T-helper 1 cell (primary cell): ENCODE measurements around the gene GRID1.

ENCODE experiments used
- DNase-seq, 5 donors: peaks; one replicate each; pipeline ENCODE4 v3.0.0-alpha.2; 2012 to 2020

The GRID1 gene

DNA sequence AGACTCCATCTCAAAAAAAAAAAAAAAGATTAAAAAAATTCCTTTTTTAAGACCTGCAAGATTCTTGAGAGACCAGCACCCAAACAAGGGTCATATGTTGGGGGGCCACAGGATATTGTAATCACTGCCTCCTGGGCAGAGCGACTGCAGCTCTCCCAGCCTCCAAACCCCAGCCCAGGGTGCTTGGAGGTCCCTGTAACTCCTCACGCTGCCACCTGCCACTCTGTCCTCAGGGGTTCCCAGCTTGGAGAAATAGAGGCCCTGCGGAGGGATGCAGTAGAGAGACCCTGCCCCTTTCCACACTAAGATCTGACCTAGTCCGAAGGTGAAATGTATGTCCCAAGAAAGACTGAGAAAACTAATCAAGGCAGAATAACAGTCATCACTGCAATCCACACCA lies 343.7 kb downstream of the GRID1 start:
- no peak for DNase-seq

DNA sequence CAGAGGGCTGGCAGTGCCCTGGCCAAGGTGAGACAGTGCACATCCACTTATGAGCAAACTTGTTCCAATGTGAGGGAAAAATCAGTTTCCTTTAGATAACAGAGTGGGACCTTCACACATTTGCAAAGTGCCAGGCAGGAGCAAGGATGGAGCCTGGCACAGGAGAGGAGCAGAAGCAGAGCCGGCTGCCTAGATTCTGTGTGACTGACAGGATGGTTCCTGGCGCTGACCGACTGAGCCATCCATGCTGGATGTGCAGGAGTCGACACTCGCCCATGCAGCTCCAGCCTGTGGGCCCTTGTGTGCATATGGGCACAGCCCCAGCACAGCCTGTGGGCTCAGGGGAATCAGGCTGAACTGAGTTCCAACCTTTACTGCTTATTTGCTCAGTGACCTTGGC lies 346.5 kb downstream of the GRID1 start:
- DNase-seq, result no peak

DNA sequence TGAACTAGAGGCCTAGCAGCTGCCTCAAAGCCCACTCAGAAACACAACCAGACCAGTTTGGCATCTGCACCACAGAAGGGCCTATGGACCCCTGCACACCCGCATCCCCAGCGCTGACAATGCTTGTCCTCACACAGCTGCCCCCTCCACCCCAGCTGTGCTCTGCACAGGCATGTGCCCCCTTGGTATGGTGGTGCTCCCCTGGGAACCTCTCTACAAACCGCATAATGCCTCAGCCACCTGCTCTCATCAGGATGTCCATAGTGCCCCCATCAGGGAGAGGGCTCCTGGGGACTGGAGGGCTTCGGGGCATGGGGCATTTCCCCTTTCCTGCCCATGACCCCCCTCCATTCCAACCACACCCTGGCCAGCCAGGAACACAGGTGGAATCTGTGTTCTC lies 347.5 kb downstream of the GRID1 start:
- DNase-seq, result no peak

DNA sequence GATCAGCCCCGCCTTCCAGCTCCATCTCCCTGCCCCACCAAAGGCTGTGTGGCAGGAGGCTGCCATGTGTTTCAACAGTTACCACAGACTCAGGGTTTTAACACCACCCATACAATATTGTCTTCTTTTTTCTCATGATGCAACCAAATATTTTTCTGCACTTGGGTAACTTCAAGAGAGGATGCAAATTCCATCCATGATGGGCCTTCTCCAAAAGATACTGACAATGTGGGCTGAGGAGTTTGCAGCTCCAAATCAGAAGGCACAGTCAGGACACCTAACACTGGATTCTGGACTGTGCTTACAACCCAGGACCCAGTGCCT lies 347.9 kb downstream of the GRID1 start:
- no peak for DNase-seq

DNA sequence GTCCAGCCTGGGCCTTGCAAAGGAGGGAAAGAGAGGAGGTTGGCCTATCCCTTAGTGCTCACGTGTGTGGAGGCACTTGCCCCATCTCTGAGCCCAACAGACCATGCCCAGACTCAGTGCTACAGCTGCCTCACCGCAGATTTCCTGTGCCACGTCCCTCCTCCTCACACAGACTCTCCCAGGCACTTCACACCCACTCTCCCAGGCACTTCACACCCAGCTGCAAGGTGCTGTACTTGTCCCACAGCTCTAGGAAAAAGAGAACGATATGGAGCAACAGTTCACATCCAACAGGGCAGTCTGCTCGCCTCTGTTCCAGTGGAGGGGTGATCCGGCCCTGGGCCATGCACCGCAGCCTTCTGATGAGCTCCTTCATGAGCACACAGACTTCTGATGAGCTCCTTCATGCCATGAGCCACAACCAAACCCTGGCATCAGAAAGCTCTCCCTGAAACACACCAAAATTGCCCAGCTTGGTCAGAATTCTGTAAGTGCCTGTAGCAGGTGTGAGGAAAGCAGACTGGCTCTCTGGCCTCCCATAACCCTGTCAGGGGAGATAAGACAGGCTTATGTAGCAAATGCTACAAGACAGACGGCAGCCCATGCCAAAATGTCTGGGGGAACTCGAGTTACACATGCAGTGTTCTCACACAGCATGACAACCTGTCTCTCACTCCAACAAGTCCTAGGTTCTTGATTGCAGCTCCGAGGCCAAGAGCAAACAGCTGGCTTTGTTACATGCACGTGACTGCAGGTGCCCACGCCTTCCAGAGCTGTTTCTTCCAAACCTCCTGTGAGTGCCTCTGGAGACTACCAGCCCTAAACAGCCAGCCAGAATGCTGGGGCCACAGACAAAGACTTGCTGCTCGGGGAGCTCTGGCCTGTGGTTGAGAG lies 348.5 kb downstream of the GRID1 start:
- DNase-seq, result no peak

DNA sequence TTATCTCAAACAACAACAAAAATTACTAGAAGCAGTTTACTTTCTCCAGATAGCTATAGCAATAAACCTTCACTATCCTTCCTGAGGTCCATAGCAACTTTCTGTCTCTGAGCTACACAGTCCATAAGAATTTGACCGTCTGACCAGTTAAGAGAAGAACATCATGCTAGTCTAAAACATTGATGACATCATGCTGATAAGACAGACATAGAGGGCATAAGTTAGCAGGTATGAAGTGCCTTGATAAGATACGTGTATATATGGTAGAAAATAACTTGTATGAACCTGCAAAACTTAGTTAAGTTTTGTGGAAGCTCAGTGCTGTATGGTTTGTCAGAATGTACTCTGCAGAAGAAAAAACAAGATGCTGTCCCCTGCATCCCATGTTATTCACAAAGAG lies 353.0 kb downstream of the GRID1 start:
- DNase-seq, result no peak

DNA sequence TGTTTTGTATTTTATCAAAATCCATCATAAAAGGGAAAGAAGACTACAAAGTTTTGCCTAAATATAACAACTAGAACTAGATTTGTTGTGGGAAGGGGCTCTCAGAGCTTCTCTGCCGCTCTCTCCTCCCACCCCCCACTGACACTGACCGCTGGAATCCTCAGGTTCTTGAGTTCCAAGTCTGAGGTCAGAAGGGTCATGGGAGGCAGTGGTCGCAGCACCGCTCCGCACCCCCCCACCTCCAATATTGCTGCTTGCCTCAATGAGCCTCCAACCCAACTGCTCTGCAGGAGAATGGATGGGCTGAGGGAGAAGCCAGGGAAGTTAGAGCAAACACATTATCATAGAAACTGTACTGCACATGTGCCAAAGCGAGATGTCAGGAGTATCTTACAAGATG lies 359.4 kb downstream of the GRID1 start:
- no peak for DNase-seq

DNA sequence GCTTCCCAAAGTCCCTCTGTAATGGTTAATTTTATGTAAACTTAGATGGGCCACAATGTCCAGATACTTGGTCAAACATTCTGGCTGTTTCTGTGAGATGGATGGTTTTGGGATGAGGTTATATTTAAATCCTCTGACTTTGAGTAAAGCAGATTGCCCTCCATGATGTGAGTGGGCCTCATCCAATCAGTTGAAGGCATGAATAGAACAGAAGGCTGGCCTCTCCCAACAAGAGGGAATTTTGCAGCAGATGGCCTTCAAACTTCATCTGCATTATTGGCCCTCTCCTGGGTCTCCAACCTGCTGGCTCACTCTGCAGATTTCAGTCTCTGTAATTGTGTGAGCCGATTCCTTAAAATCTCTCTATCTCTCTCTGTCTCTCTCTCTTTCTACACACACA lies 362.3 kb downstream of the GRID1 start:
- DNase-seq, result no peak

DNA sequence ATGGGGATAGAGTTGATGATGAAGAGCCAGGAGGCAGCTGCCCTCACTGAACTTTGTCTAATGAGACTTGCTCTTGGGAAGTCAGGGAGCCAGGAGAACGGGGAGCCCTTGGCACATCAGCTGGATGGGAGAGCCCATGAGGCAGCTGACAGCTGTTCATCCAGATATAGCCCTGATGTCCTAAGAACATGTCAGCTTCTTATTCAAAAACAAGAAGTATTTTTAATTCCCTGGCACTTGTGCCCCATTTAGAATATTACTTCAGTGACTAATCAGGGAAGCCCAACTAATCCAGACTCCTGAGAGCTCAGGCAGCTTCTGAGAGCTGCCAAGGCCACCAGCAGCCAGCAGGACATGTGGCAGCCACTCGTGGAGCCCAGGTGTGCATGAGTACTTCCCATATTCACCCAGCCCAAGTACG lies 363.4 kb downstream of the GRID1 start:
- no peak for DNase-seq

DNA sequence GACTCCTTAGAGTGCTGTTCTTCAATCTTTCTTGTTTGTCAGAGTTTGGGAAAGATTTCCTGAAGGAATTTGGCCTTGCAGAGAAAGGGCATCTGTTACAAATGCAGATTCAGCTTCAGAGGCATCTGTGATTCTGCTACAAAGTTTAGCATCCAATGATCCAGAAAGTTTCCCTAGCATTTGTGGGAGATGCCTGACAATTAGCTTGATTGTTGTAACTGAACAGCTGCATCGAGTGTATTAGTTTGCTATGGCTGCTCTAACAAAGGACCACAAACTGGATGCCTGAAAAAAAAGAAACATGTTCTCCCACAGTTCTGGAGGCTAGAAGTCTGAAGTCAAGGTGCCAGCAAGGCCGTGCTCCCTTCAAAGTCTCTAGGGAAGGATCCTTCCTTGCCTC lies 365.1 kb downstream of the GRID1 start:
- no peak for DNase-seq

DNA sequence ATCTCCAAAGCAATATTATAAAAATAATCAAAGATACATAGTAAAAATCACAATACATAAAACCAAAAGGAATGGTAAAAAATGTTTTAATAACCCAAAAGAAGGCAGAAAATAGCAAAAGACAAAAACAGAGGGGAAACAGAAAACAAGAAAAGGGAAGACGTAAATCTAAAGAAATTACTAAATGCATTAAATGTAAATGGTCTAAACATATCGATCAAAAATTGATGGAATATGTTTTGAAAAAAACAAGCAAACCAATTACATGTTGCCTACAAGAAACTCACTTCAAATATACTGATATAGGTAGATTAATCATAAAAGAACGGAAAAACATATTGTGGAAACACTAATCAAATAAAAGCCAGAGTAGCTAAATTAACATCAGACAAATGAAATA lies 369.1 kb downstream of the GRID1 start:
- no peak for DNase-seq

DNA sequence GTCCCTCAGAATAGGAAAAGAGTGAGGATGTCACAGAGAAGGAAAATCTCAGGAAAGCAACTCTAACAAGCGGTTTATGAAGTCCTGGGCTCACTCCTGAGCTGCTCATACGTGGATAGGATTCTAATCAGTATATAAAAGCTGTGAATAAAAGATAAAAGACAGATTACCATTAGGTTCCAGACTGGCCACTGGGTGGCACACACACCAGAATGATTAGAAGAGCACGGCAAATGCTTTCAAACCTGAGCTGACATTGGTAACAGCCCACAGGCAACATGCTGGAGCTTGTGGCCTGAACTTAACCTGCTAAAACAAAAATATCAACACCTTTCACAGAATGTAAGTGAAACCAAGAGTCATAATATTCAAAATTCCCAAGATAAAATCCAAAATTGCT lies 370.8 kb downstream of the GRID1 start:
- peak in 2 of 5 donors; percentile 3 to 11 for DNase-seq

DNA sequence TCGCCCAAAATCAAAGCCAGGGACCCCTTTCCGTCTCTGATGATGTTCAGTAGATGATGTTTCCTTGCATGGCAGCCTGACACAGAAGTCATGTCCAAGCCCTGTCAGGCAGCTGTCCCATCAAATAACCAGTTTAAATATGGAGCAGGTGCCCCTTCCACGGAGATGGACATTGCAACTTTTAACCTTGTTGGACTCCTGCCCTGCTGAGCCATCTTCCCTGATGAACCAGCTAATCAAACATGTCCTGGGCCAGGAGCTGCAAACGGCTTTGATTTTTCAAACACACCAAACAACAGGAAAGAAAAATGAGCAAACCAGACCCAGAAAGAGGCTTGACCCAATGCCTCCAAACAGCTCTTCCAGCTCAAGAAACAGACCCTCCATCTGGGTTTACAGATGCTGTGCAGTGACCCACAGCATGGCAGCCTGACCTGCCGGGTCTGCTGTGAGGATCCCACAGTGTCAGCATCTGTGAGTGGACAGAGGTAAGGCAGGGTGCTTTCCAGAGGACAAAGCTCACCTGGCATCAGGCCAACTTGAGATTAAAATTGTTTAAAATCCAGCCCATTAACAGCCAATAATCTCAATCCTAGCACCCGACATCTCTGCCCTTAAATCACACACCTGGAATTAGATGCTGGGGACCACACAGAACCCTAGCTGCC lies 372.6 kb downstream of the GRID1 start:
- DNase-seq, result no peak

DNA sequence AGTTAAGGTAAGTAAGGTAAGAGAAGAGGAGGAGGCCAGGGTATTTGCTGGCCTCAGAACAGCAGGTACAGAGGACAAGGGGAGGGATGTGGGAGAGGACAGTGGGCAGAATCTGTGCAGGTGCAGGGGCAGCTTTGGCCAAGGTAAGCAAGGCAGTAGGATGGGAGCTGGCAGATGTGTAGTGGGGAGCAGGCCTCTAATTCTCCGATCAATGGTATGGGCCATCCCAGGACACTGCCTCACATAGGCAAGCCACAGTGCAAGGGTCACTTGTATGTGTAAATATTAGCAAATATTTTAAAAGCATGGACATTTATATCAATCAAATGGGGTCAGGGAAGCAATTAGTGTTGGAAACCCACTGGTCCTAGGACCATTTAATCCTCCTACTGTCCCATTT lies 373.5 kb downstream of the GRID1 start:
- DNase-seq, result no peak

DNA sequence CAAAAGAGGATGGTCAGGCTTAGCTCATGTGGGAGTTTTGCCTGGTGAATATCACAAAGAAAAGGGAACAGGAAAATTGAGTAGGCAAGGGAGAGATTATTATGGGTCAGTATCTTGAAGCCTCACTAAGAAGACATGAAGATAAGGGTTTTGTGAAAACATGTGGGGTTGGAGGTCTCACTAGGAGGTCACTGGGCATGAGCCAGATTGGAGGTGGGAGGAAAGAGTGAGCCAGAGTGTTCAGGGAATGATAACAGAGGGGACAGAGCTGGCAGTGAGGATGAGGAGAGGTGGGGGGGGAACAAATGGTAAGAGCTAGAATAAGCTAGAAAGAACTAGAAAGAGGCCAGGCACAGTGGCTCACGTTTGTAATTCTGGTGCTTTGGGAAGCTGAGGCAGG lies 374.3 kb downstream of the GRID1 start:
- no peak for DNase-seq

DNA sequence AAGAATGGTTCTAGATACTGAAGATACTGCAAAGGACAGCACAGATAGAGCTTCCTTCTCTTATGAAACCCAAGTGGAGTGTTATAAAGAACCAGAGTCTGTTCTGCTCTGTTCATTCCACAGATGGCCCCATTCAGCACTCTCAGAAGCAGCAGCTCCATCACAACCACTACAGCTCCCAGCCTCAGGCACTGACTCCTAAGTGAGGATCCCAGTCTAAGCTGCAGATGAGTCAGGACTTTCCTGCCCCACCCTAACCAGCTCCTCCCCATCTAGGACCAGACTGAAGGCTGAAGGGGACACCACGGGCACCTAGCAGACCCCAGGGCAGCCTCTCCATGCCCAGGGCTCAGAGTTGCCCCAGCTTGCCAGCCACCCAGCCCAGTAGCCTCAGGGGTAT lies 379.8 kb downstream of the GRID1 start:
- DNase-seq, result no peak

DNA sequence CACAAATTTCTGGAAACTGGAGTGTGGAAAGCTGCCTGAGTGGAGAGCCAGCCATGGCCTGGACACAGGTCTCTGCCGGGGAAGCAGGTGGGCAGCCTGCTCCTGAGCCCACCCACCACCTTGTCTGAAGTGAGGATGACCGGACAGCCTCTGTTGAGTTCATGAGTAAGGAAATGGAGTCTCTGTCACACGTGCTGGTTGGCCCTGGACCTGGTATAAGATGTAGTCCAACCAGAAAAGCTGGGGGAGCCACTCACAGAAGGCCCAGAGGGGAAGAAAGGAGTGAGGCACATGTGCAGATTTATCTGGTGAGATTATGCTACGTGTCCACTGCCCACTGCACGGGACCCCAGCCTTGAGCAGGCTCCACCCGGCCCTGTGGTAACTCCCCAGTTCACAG lies 383.5 kb downstream of the GRID1 start:
- DNase-seq, result no peak

DNA sequence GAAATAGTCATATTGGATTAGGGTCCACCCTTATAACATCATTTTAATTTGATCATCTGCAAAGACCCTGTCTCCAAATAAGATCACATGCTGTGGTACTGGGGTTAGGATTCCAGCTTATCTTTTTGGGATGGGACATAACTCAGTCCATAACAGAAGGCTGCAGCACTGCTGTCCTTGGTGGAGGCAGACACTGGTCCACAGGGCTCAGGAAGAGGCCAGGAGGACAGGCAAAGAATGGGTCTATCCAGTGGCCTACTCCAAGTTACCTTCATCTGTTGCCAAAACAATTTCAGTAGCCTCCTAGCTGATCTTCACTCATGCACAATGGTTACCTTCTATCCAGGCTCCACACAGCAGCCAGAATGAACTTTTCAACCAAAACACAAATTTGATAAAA lies 387.0 kb downstream of the GRID1 start:
- DNase-seq, result no peak

DNA sequence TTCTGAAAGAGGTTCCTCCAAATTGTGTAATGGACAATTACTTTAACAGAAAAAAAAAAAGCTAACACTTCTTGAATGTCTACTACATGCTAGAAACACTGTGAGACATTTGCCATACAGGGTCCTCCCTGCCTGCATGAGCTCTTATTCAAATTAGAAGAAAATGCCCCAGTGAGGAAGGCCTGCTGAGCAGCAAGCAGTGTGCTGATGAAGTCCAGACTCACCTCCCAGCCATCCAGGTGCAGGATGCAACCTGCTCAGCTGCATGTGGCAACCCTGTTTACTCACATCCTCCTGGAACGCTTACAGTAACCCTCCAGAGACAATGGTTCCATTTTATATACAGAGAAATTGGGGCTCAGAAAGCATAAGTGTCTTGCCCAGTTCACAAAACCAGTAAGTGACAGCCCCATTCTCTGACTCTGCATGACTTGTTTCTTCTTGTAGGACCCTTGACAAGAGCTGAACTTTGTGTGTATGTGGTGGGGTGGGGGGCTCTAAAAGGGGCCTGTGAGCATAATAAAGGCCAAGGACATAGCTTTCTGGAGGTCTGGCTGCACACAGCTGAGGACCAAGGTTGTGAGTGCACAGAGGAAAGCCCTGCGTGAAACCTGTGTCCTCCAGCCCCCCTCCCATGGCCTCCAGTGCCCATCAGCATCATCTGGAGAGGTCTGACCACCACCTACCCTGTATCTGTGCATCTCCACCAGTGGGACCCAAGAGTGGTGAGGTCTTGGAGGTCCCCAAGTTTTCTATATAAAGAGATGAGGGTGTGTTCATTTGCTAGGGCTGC lies 387.8 kb downstream of the GRID1 start:
- DNase-seq, result no peak

DNA sequence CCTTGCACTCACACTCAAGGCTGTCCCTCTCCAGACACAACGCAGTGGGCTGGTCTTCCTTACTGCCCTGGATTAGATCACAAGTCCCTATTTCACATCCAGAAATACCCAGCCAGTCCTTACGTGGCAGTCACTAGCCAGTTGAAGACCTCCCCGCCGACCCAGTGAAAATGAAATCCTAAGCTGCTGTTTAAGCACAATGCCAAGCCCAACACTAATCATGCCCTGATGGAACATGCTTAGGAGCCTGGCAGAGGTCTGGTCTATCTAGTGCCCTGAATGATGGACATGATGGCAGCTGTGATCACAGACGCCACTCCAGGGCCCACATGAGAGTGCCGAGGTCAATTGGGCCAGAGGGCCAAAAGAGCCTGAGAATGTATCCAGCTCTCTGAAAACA lies 389.0 kb downstream of the GRID1 start:
- DNase-seq, result no peak

DNA sequence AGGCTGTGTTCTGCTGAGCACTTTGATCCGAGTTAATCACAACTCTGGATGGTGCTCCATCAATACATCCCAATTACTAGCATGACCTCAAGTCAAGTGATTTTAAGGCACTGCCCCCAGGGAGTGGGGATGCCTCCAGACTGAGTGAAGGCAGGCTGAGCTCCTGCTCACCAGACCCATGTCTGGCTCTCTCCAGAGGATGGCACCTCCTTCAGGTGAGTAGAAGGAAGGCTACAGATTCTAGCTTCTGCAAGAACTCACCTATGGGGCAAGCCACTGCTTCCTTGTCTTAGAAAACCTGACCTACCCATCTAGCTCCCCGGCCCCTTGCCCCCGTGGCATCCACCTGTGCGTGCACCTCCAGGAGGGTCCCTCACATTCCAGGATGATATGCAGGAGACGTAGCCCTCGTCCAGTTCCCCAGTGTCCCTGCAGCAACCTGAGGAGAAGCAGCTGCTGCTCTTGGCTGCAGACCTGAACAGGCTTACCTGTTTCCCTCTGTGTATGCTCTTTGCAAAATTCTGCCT lies 390.3 kb downstream of the GRID1 start:
- DNase-seq, result no peak

DNA sequence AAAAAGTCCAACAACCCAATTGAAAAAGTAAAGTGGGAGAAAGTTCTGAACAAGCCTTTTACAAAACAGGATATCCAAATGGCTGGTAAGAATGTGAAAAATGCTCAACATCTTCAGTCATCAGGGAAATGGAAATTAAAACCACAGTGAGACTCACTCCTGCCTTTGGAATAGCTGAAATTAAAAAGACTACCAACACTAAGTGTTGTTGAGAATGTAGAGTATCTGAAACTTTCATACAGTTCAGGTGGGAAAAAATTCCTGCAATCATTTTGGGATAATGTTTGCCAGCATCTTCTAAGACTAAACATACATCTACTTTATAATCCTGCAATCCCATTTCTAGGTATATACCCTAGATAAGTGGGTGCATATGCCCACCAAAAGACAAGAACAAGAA lies 395.1 kb downstream of the GRID1 start:
- DNase-seq, result no peak

DNA sequence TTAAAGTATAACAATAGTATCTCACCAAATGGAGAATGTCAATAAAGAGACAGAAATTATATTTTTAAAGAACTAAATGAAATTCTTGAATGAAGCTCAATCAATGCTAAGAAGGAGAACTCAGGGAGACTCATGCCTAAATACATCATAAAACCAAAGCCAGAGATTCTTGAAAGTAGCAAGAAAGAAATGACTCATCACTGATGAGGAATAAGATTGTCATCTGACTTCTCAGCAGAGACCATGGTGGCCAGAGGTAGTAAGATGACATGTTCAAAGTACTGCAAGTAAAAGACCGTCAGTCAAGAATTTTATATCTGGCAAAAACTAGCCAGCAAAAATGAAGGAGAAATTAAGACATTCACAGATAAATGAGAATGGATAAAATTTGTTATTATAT lies 399.0 kb downstream of the GRID1 start:
- peak in 1 of 5 donors; percentile 38 for DNase-seq
